Measurements from ENCODE around the gene GATD1.

GATD1 gene

GRCh38 chr11:819943-820649 lies 42.8 kb upstream of the GATD1 start:
- peak overlapping the region; percentile 96 for H3K9ac ChIP-seq (ENCODE audit: low read depth, low read length)
- peaks cover 26% of the 10 kb centered on the region for H3K36me3 ChIP-seq (ENCODE audit: insufficient read depth, low read length)
- H3K4me2 ChIP-seq (ENCODE audit: low read length) = peak overlapping the region; percentile 99
- H3K4me3 ChIP-seq (ENCODE audit: low read length) = peak overlapping the region; percentile 97
- peaks cover 41% of the 10 kb centered on the region for H3K4me1 ChIP-seq (ENCODE audit: control insufficient read depth, insufficient read depth, low read length)
- H3K9me3 ChIP-seq (replicated peaks; ENCODE audit: low read length) = no peaks in the 10 kb centered on the region
- H3K27me3 ChIP-seq (ENCODE audit: control insufficient read depth, insufficient read depth, low read length) = no peaks in the 10 kb centered on the region

DNA sequence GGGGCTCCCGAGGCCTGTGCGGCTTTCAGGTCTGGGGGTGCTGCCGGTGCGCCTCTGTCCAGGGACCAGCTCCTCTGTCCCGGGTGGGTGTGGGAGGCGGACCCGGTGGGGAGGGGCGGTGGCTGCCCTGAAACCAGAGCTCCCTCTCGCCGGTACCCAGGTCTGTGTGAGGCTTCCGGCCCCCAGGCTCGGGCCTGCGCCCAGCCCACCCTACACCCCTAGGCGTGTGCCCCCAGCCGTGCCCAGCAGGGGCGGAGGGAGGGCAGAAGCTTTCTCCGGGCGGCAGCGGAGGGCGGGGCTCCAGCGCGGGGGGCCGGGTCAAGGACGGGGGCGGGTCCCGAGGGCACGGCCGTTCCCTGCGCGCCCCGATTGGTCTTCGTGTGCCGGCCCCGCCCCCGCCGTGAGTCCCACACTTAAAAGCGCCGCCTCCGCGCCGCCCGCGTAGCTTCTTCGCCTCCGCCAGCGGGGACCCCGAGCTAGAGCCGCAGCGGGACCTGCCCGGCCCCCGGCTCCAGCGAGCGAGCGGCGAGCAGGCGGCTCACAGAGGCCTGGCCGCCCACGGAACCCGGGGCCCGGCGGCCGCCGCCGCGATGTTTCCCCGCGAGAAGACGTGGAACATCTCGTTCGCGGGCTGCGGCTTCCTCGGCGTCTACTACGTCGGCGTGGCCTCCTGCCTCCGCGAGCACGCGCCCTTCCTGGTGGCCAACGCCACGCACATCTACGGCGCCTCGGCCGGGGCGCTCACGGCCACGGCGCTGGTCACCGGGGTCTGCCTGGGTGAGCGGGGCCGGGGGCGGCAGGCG lies 42.0 kb upstream of the GATD1 start:
- Histone ChIP-seq H3K9me3 (replicated peaks; ENCODE audit: low read length) (no peaks in the 10 kb centered on the region), H3K27me3 (ENCODE audit: control insufficient read depth, insufficient read depth, low read length) (no peaks in the 10 kb centered on the region), H3K36me3 (ENCODE audit: insufficient read depth, low read length) (peaks cover 19% of the 10 kb centered on the region), H3K4me1 (ENCODE audit: control insufficient read depth, insufficient read depth, low read length) (peaks cover 35% of the 10 kb centered on the region), H3K4me3 (ENCODE audit: low read length) (peak overlapping the region; percentile 97), H3K4me2 (ENCODE audit: low read length) (peak overlapping the region; percentile 99), H3K9ac (ENCODE audit: low read depth, low read length) (peak overlapping the region; percentile 96)

- peaks cover 18% of the 10 kb centered on the region for H3K36me3 ChIP-seq (ENCODE audit: insufficient read depth, low read length)
- no peaks in the 10 kb centered on the region for H3K9me3 ChIP-seq (replicated peaks; ENCODE audit: low read length)
- H3K4me2 ChIP-seq (ENCODE audit: low read length) = peak within 1 kb of the TSS; percentile 99
- peak within 1 kb of the TSS; percentile 97 for H3K4me3 ChIP-seq (ENCODE audit: low read length)
- no peaks in the 10 kb centered on the region for H3K27me3 ChIP-seq (ENCODE audit: control insufficient read depth, insufficient read depth, low read length)
- H3K4me1 ChIP-seq (ENCODE audit: control insufficient read depth, insufficient read depth, low read length) = peaks cover 33% of the 10 kb centered on the region
- peak within 1 kb of the TSS; percentile 96 for H3K9ac ChIP-seq (ENCODE audit: low read depth, low read length)
These were observed 41.3 kb upstream of the GATD1 start, which contains the start of gene PNPLA2 for GRCh38 chr11:818396-819128. Gene PNPLA2 (plus strand): TSS chr11:818914. CDS start chr11:819719, 805 bp downstream.

- Histone ChIP-seq H3K4me2 (ENCODE audit: low read length) (no peak overlapping the region), H3K4me3 (ENCODE audit: low read length) (no peak overlapping the region), H3K27me3 (ENCODE audit: control insufficient read depth, insufficient read depth, low read length) (no peaks in the 10 kb centered on the region), H3K36me3 (ENCODE audit: insufficient read depth, low read length) (peaks cover 28% of the 10 kb centered on the region), H3K4me1 (ENCODE audit: control insufficient read depth, insufficient read depth, low read length) (peaks cover 31% of the 10 kb centered on the region), H3K9me3 (replicated peaks; ENCODE audit: low read length) (no peaks in the 10 kb centered on the region), H3K9ac (ENCODE audit: low read depth, low read length) (no peak overlapping the region)
These were observed 39.1 kb upstream of the GATD1 start for GRCh38 chr11:816433-816779.

DNA sequence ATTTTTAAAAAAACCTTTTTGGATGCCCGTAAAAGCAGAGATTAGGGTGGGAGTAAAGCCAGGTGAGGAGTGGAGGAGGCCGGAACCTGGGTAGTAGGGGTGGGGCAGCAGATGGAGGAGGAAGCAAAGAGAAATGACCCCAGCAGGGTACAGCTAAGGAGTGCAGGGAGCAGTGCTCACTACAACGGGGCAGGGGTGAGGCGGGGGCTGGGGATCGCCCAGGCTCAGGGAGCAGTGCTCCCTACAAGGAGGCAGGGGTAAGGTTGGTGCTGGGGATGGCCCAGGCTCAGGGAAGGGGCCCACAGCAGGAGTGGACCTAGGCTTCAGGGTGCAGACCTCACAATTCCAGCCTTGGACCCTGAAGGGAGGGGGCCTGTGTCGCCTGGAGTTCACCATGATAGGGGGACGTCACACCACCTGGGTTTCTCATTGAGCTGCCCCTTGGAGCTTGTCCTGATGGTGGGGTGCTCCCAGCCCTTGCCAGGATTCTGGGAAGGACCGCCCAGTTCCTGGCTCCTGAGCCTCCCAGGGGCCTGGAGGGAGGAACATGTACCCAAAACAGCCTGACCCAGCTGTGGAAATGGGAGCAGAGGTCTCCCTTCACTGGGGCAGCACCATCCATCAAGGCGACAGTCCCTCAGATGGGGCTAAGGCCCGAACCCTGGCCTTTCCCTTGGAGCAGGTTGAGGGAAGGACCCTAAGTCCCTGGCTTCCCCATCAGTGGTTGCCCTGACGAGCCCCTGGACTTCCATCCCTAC lies 38.6 kb upstream of the GATD1 start:
- Histone ChIP-seq H3K27me3 (ENCODE audit: control insufficient read depth, insufficient read depth, low read length) (no peaks in the 10 kb centered on the region), H3K9ac (ENCODE audit: low read depth, low read length) (no peak overlapping the region), H3K4me2 (ENCODE audit: low read length) (no peak overlapping the region), H3K9me3 (replicated peaks; ENCODE audit: low read length) (no peaks in the 10 kb centered on the region), H3K36me3 (ENCODE audit: insufficient read depth, low read length) (peaks cover 33% of the 10 kb centered on the region), H3K4me3 (ENCODE audit: low read length) (no peak overlapping the region), H3K4me1 (ENCODE audit: control insufficient read depth, insufficient read depth, low read length) (peaks cover 31% of the 10 kb centered on the region)

GRCh38 chr11:813456-814096 lies 36.3 kb upstream of the GATD1 start:
- Histone ChIP-seq H3K4me3 (ENCODE audit: low read length) (no peak overlapping the region), H3K36me3 (ENCODE audit: insufficient read depth, low read length) (peaks cover 36% of the 10 kb centered on the region), H3K4me1 (ENCODE audit: control insufficient read depth, insufficient read depth, low read length) (peaks cover 21% of the 10 kb centered on the region)

DNA sequence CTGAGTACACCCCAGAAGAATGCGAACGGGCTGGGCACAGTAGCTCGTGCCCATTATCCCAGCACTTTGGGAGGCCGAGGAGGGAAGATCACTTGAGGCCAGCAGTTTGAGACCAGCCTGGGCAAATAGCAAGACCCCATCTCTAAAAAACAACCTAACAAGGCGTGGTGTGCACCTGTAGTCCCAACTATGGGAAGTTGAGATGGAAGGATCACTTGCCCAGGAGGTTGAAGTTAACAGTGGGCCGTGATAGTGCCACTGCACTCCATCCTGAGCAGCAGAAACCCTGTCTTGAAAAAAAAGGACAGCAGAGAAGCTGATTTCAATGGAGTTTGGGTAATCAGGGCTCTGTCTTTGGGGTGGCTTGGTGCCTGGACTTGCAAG lies 35.8 kb upstream of the GATD1 start:
- Histone ChIP-seq H3K9me3 (replicated peaks; ENCODE audit: low read length) (no peaks in the 10 kb centered on the region), H3K36me3 (ENCODE audit: insufficient read depth, low read length) (peaks cover 36% of the 10 kb centered on the region), H3K4me3 (ENCODE audit: low read length) (no peak overlapping the region), H3K27me3 (ENCODE audit: control insufficient read depth, insufficient read depth, low read length) (no peaks in the 10 kb centered on the region), H3K4me1 (ENCODE audit: control insufficient read depth, insufficient read depth, low read length) (peaks cover 21% of the 10 kb centered on the region), H3K9ac (ENCODE audit: low read depth, low read length) (no peak overlapping the region), H3K4me2 (ENCODE audit: low read length) (no peak overlapping the region)

More at GRCh38 chr11:813456-814096, 36.3 kb upstream of the GATD1 start:
- Histone ChIP-seq H3K27me3 (ENCODE audit: control insufficient read depth, insufficient read depth, low read length) (no peaks in the 10 kb centered on the region), H3K4me2 (ENCODE audit: low read length) (no peak overlapping the region), H3K9me3 (replicated peaks; ENCODE audit: low read length) (no peaks in the 10 kb centered on the region), H3K9ac (ENCODE audit: low read depth, low read length) (no peak overlapping the region)

GRCh38 chr11:812390-812789 lies 35.1 kb upstream of the GATD1 start:
- peak overlapping the region; percentile 93 for H3K9ac ChIP-seq (ENCODE audit: low read depth, low read length)
- H3K36me3 ChIP-seq (ENCODE audit: insufficient read depth, low read length) = peaks cover 36% of the 10 kb centered on the region
- peaks cover 21% of the 10 kb centered on the region for H3K4me1 ChIP-seq (ENCODE audit: control insufficient read depth, insufficient read depth, low read length)

GRCh38 chr11:811446-812245 lies 34.4 kb upstream of the GATD1 start:
- H3K9me3 ChIP-seq (replicated peaks; ENCODE audit: low read length) = no peaks in the 10 kb centered on the region
- peaks cover 36% of the 10 kb centered on the region for H3K36me3 ChIP-seq (ENCODE audit: insufficient read depth, low read length)
- H3K4me3 ChIP-seq (ENCODE audit: low read length) = peak overlapping the region; percentile 79
- H3K4me1 ChIP-seq (ENCODE audit: control insufficient read depth, insufficient read depth, low read length) = peaks cover 21% of the 10 kb centered on the region
- peak overlapping the region; percentile 98 for H3K4me2 ChIP-seq (ENCODE audit: low read length)
- H3K9ac ChIP-seq (ENCODE audit: low read depth, low read length) = peak overlapping the region; percentile 93
- no peaks in the 10 kb centered on the region for H3K27me3 ChIP-seq (ENCODE audit: control insufficient read depth, insufficient read depth, low read length)

More at GRCh38 chr11:812390-812789, 35.1 kb upstream of the GATD1 start:
- Histone ChIP-seq H3K27me3 (ENCODE audit: control insufficient read depth, insufficient read depth, low read length) (no peaks in the 10 kb centered on the region), H3K4me2 (ENCODE audit: low read length) (peak overlapping the region; percentile 98), H3K4me3 (ENCODE audit: low read length) (peak overlapping the region; percentile 79), H3K9me3 (replicated peaks; ENCODE audit: low read length) (no peaks in the 10 kb centered on the region)

- peak overlapping the region; percentile 98 for H3K4me2 ChIP-seq (ENCODE audit: low read length)
- H3K9ac ChIP-seq (ENCODE audit: low read depth, low read length) = peak overlapping the region; percentile 93
- H3K27me3 ChIP-seq (ENCODE audit: control insufficient read depth, insufficient read depth, low read length) = no peaks in the 10 kb centered on the region
- H3K4me1 ChIP-seq (ENCODE audit: control insufficient read depth, insufficient read depth, low read length) = peaks cover 25% of the 10 kb centered on the region
- peaks cover 36% of the 10 kb centered on the region for H3K36me3 ChIP-seq (ENCODE audit: insufficient read depth, low read length)
- H3K9me3 ChIP-seq (replicated peaks; ENCODE audit: low read length) = no peaks in the 10 kb centered on the region
- peak overlapping the region; percentile 79 for H3K4me3 ChIP-seq (ENCODE audit: low read length)
These were observed 32.8 kb upstream of the GATD1 start for GRCh38 chr11:810040-810567.
